Muscle of leg (tissue), 11 donors: ENCODE measurements around the gene SHBG. TPM values are rescaled to one million over a fixed set of nuclear protein-coding genes. Genes with fewer than 3 reads are reported as not detected.

Source experiments
- DNase-seq: peaks from one replicate; pipeline ENCODE4 v3.0.0; 2013
- H3K27ac ChIP-seq: one replicate; pipeline ENCODE4 v1.5.1; 2013; ENCODE audit warnings: mild to moderate bottlenecking, low read length, control low read depth
- H3K27me3 ChIP-seq: one replicate; pipeline ENCODE4 v1.6.1; 2013; ENCODE audit warnings: low read length; ENCODE audit not compliant: control insufficient read depth, insufficient read depth
- H3K36me3 ChIP-seq: one replicate; pipeline ENCODE4 v1.6.1; 2013; ENCODE audit warnings: low read length; ENCODE audit not compliant: control insufficient read depth, insufficient read depth
- H3K4me1 ChIP-seq: one replicate; pipeline ENCODE4 v1.6.1; 2013; ENCODE audit warnings: low read length; ENCODE audit not compliant: control insufficient read depth, insufficient read depth
- H3K4me3 ChIP-seq: one replicate; pipeline ENCODE4 v1.5.1; 2013; ENCODE audit warnings: low read length, control low read depth
- H3K9me3 ChIP-seq: replicated peaks from 2 replicates; pipeline ENCODE4 v1.6.1; 2013; ENCODE audit warnings: low read depth, low read length; ENCODE audit not compliant: control insufficient read depth
- WGBS: methylation state at CpG from one replicate; pipeline ENCODE4 v1.1.5; 2013; ENCODE audit warnings: missing lambda C conversion rate; ENCODE audit not compliant: insufficient coverage; 5-methylcytosine and 5-hydroxymethylcytosine counted together
- polyA plus RNA-seq, 8 donors: library from polyadenylated mRNA; unstranded; fragments of 120-200 nt; gene quantifications; one replicate each; pipeline versions ENCODE4 v1.2.1 to v1.2.3, GENCODE V29; 2013; ENCODE audit warnings: inconsistent platforms in 1 of 8, low replicate concordance in 1 of 8; ENCODE audit not compliant: insufficient read length in 8 of 8, insufficient read depth in 1 of 8
- total RNA-seq: library from RNA; stranded (reverse); fragments of 120-200 nt; gene quantifications from one replicate; pipeline ENCODE4 v1.2.4, GENCODE V29; 2013

SHBG gene
- total and polyA plus RNA-seq, 9 donors: 0.58 to 1.5 (median 1.1) TPM

- Histone ChIP-seq H3K4me3 (no peak overlapping the region), H3K27me3 (peaks cover 14% of the 10 kb centered on the region), H3K9me3 (no peaks in the 10 kb centered on the region), H3K27ac (no peak overlapping the region), H3K4me1 (peaks cover 15% of the 10 kb centered on the region), H3K36me3 (no peaks in the 10 kb centered on the region)
- no peak for DNase-seq
- WGBS: no CpG with 5 or more reads among the region's 4 CpGs
These were observed 17.1 kb downstream of the SHBG start for GRCh38 chr17:7647018-7647417.

GRCh38 chr17:7650509-7651096 lies 20.7 kb downstream of the SHBG start, which contains the start of gene ATP1B2:
TSS of gene ATP1B2 (plus strand) at chr17:7650926. CDS start at chr17:7651519, 593 bp downstream.
- WGBS: under 1% methylated on average over 24 of the region's 34 CpGs
- Histone ChIP-seq H3K4me3 (peak within 1 kb of the TSS; percentile 72), H3K27ac (peak within 1 kb of the TSS; percentile 65), H3K36me3 (peaks cover 10% of the 10 kb centered on the region), H3K4me1 (peaks cover 18% of the 10 kb centered on the region), H3K27me3 (peaks cover 23% of the 10 kb centered on the region), H3K9me3 (no peaks in the 10 kb centered on the region)
- peak; percentile 87 for DNase-seq

GRCh38 chr17:7651097-7651664 lies 21.2 kb downstream of the SHBG start:
- H3K4me1 ChIP-seq: peaks cover 18% of the 10 kb centered on the region
- peak overlapping the region; percentile 72 for H3K4me3 ChIP-seq
- WGBS: under 1% methylated on average over 37 of the region's 45 CpGs
- DNase-seq: no peak
- no peaks in the 10 kb centered on the region for H3K9me3 ChIP-seq
- H3K36me3 ChIP-seq: peaks cover 14% of the 10 kb centered on the region
- H3K27me3 ChIP-seq: peaks cover 23% of the 10 kb centered on the region
- H3K27ac ChIP-seq: peak overlapping the region; percentile 13

GRCh38 chr17:7651665-7652387 lies 21.9 kb downstream of the SHBG start:
- H3K27me3 ChIP-seq: peaks cover 23% of the 10 kb centered on the region
- DNase-seq: peak; percentile 84
- WGBS: under 1% methylated on average over 37 of the region's 54 CpGs
- peak overlapping the region; percentile 29 for H3K27ac ChIP-seq
- H3K36me3 ChIP-seq: peaks cover 14% of the 10 kb centered on the region
- no peaks in the 10 kb centered on the region for H3K9me3 ChIP-seq
- H3K4me1 ChIP-seq: peaks cover 20% of the 10 kb centered on the region
- peak overlapping the region; percentile 72 for H3K4me3 ChIP-seq

GRCh38 chr17:7652388-7653356 lies 22.7 kb downstream of the SHBG start:
- Histone ChIP-seq H3K9me3 (no peaks in the 10 kb centered on the region), H3K36me3 (peaks cover 14% of the 10 kb centered on the region), H3K27ac (peak overlapping the region; percentile 29), H3K27me3 (peaks cover 23% of the 10 kb centered on the region), H3K4me3 (peak overlapping the region; percentile 72), H3K4me1 (peaks cover 28% of the 10 kb centered on the region)
- WGBS: 64% methylated on average over 7 of the region's 12 CpGs
- no peak for DNase-seq

- H3K27me3 ChIP-seq: peaks cover 21% of the 10 kb centered on the region
- H3K27ac ChIP-seq: no peak overlapping the region
- no peaks in the 10 kb centered on the region for H3K9me3 ChIP-seq
- H3K36me3 ChIP-seq: peaks cover 14% of the 10 kb centered on the region
- no peak for DNase-seq
- 70% methylated on average over 10 of the region's 16 CpGs for WGBS
- peaks cover 27% of the 10 kb centered on the region for H3K4me1 ChIP-seq
- H3K4me3 ChIP-seq: no peak overlapping the region
These were observed 25.1 kb downstream of the SHBG start for GRCh38 chr17:7654832-7655540.

GRCh38 chr17:7655541-7655840 lies 25.6 kb downstream of the SHBG start:
- H3K4me1 ChIP-seq: peaks cover 22% of the 10 kb centered on the region
- peaks cover 14% of the 10 kb centered on the region for H3K36me3 ChIP-seq
- 90% methylated on average over 12 of the region's 17 CpGs for WGBS
- no peak overlapping the region for H3K4me3 ChIP-seq
- no peak overlapping the region for H3K27ac ChIP-seq
- peaks cover 16% of the 10 kb centered on the region for H3K27me3 ChIP-seq
- no peaks in the 10 kb centered on the region for H3K9me3 ChIP-seq
- no peak for DNase-seq

- no peak overlapping the region for H3K4me3 ChIP-seq
- peak overlapping the region; percentile 6 for H3K27ac ChIP-seq
- H3K27me3 ChIP-seq: peaks cover 8% of the 10 kb centered on the region
- peaks cover 13% of the 10 kb centered on the region for H3K4me1 ChIP-seq
- H3K36me3 ChIP-seq: peaks cover 14% of the 10 kb centered on the region
- WGBS: 22% methylated on average over 10 of the region's 10 CpGs
- DNase-seq: peak; percentile 61
- H3K9me3 ChIP-seq: no peaks in the 10 kb centered on the region
These were observed 27.1 kb downstream of the SHBG start for GRCh38 chr17:7656958-7657609.
